H7 (cell line): ENCODE results near the gene CDC42BPG. TPM values are rescaled to one million over a fixed set of nuclear protein-coding genes. Genes with fewer than 3 reads are reported as not detected.
A peak's percentile ranks its signal among the peaks of the same experiment; 100 is the strongest.

Source experiments
- DNase-seq: peaks from one replicate; pipeline ENCODE4 v3.0.0; 2012
- H3K27me3 ChIP-seq: 2 replicates; pipeline ENCODE4 v1.6.0; 2011; ENCODE audit warnings: mild to moderate bottlenecking, low read length; ENCODE audit not compliant: control insufficient read depth, insufficient read depth
- H3K36me3 ChIP-seq: replicated peaks from 2 replicates; pipeline ENCODE4 v1.5.1; 2011; ENCODE audit warnings: low read length; ENCODE audit not compliant: control insufficient read depth, insufficient read depth
- H3K4me3 ChIP-seq: 2 replicates; pipeline ENCODE4 v1.5.1; 2011; ENCODE audit warnings: low read depth, mild to moderate bottlenecking, control low read depth, low read length, moderate library complexity; ENCODE audit not compliant: insufficient read depth
- total RNA-seq: library from RNA; depleted of rRNA; stranded (reverse); fragments of >200 nt; shearing (Covaris generic); gene quantifications from 2 replicates; pipeline ENCODE4 v1.2.3, GENCODE V29; 2014

Gene CDC42BPG
- total RNA-seq, 1 experiment from 2014 or later = 2.3 TPM

DNA sequence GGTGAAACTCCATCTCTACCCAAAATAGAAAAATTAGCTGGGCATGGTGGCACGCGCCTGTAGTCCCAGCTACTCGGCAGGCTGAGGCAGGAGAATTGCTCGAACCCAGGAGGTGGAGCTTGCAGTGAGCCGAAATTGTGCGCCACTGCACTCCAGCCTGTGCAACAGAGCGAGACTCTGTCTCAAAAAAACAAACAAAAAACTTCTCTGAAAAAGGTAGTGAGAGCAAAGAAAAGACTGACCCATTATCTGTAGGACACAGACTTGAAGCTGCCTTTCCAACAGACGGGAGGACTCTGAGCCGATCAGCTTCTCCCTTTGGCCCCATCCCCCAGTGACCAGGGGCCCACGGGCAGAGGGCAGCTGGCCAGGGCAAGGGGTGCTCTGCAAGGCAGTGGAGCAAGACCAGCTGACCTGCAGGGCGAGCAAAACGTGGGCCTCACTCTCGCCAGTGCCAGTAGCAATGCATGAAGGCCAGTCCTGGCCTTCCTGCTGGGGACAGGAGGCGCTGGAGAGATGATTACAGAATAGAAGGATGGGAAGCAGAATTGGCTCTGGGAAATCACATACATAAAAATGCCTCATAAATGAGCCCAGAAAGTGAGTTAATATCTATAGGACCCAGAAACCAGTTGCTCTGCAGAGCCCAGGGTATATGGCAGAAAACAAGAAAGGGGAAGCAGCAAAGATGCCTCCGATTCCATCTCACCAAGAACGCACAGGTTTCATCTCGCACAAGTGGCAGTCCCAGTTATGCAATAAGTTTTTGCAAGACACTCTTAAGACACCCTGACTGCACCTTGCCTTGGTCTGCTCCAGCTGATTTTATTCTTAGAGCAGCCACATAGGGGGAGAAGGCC, 31.1 kb upstream of the CDC42BPG start:
- no peak overlapping the region for H3K4me3 ChIP-seq
- no peaks in the 10 kb centered on the region; the same call in none of the 2 replicates for H3K36me3 ChIP-seq
- no peak for DNase-seq
- peaks cover 2% of the 10 kb centered on the region for H3K27me3 ChIP-seq

DNA sequence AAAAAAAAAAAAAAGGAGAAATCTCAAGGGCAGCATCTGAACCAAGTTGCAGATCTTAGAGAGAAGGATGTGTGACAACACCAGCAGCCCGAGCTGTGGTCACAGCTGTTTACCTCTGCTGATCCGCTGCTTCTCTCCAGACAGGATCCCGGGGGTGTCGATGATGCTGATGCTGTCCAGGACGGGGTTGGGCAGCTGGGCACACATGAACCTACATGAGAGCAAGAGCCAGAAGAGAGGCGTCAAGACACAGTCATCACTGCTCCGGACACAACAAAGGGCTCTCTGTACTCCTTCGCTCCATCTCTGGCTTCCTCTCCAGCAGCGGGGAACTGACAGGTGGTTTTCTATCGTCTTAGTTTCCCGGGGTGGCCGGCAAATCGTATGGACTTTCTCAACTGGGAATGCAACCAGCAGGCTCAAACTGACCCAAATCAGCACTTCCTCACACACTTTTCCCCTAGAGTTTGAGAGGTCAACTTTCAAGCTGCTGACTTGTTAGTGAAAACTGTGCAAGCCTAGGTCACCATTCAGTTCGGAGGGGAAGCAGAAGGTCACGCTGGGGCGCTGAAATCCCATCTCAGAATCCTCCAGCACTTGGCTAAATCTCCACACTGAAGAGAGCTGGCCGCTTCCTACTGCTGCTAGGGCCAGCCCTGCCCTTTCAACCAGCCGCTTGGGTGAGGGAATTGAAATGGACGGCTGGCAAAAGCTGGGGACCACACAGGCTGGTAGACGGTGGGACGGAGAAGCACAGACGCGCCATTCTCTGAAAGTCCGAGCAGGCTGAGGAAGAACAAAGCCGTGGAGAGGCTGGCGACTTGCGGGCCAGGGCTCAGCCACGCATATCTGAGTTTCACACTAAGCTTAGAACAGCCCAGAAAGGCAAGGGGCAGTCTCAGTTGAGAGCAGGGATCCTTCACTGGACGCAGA, 30.1 kb upstream of the CDC42BPG start:
- H3K4me3 ChIP-seq = no peak overlapping the region
- DNase-seq = no peak

DNA sequence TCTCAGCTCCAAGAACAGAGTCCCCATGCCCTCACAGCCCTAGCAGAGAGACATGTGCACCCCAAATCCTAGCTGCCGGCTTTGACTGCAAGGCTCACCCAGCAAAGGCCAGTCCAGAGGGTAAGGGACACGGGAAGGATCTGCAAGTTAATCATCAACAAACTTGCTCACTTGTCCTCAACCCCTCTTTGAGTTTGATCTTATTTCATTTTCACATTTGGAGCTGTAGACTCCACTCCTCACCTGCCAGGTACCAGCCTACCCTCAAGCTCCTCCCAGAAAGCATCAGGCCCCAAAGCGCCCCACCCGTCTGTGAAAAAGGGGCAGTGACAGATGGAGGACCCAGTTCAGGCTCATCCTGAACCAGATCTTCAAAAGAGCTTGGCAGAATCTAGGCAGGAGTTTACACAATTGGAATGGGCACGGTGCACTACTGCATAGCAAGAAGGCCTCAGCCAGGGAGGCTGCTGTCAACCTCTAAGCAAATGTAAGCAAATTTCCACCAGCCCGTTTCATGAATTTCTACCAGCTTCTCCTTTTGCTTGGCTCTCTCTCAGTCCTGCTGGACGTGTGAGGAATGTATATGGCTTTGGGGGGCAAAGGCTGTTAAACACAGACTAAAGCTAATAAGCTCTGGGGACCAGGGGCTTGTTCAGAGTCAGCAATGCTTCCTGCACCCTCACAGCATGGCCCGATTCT, 28.5 kb upstream of the CDC42BPG start:
- H3K27me3 ChIP-seq = peaks cover 1% of the 10 kb centered on the region
- H3K36me3 ChIP-seq = no peaks in the 10 kb centered on the region; the same call in none of the 2 replicates
- DNase-seq = no peak
- no peak overlapping the region for H3K4me3 ChIP-seq

More for the DNA sequence above, 30.1 kb upstream of the CDC42BPG start:
- H3K27me3 ChIP-seq = peaks cover 2% of the 10 kb centered on the region
- H3K36me3 ChIP-seq = no peaks in the 10 kb centered on the region; the same call in none of the 2 replicates

DNA sequence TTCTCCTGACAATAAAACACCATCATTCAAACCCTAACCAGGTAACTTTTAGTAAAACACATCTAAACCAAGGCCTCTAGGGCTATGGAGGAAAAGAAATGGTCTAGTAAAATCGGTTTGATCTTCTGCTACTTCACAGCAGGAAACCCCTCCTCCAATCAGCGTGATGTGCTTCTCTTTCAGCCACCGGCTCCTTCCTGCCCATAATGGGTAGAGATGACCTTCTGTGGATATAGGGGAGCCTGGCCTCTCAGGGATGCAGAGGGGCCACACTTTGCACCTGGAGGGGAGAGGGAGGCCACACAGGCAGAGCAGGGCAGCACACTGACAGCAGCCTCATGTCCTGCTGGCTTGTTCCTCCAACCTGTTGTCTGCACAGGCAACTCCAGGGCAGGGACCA, 27.0 kb upstream of the CDC42BPG start:
- Histone ChIP-seq H3K36me3 (no peaks in the 10 kb centered on the region; the same call in none of the 2 replicates), H3K27me3 (no peaks in the 10 kb centered on the region)

DNA sequence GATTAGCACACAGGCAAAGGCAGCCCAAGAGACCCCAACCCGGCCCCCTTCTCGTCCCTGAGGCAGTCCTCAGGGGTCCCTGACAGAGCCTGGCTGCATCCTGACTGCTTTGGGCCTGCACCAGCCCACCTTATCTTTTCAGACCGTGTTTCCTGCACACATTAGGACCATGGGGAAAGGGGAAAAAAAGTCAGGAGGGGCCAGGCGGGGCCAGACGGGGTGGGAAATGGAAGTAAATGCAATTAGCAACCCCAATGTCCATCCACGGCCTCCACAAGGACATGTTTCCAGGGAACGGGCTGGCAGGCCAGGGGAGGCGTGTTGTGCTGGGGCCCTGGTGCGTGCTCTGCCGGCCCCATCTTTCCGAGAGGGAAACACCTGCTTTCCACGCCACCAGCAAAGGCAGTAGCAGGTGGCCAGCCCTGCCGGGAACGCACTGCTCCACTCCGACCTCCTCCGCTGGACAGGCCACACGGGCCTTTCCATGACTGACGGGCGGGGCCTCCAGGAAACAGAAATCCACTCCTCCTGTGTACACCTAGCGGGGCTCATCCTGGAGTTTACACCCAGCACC, 26.5 kb upstream of the CDC42BPG start:
- Histone ChIP-seq H3K36me3 (no peaks in the 10 kb centered on the region; the same call in none of the 2 replicates), H3K4me3 (no peak overlapping the region), H3K27me3 (no peaks in the 10 kb centered on the region)
- DNase-seq = no peak

More for the DNA sequence above, 27.0 kb upstream of the CDC42BPG start:
- H3K4me3 ChIP-seq = no peak overlapping the region
- DNase-seq = no peak

DNA sequence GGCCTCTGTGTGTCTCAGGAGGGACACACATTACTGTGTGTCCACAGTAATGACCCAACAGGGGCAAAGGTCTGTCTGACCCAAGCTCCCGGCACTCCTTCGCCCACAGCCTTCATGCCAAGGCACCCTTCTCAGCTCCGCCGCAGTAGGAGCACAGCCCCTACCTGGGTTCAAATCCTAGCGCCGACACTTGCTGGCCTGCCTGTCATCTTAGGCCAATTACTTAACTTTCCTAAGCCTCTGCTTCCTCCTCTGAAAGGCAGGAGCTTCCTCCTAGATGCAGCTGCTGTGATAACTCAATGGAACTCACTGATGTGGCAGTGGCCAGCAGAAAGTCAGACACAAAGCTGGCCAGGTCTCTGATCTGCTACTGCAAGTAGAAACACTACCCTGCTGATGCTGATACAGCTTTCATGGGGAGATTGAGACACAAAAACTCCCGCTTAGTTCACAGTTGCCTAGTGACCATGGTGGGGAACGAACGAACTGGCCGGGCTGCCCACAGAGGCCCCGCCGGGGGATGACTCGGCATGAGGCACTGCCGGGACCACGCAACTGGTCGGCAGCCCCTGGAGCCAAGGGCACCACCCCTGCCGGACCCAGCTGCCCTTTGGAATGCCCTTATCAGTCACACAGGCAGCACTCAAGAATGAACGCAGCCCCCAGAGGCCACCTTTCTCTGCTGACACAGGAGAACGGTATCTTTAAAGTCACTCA, 25.9 kb upstream of the CDC42BPG start:
- no peaks in the 10 kb centered on the region for H3K27me3 ChIP-seq
- no peaks in the 10 kb centered on the region; the same call in none of the 2 replicates for H3K36me3 ChIP-seq
- DNase-seq = peak; percentile 63
- H3K4me3 ChIP-seq = no peak overlapping the region

DNA sequence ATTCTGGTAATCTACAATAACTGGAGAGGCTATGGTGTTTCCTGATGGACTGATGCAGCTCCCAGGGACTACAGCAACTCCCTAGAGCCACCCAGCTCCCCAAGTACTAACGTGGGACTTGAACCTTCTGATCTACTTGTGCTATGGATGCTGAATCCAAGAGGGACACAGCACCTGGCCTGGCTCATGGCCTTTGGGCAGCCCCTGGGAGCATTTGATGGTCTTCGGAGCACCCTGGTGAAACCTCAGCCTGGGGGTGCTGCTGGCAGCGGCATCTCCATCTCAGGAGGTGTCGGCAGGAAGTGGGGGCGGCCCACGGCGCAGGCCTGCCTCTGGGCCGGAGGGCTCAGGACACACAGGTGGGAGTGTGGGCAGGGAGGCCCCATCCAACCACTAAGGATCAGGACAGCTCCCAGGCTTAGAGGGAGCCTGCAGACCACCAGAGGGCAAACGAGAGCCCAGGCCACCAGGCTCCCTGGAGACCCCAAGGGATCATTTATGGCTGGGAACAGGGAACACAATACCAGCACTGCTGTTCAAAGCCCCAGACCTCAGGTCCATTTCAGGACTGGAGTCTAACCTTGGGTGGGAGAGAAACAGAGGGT, 25.2 kb upstream of the CDC42BPG start:
- Histone ChIP-seq H3K4me3 (no peak overlapping the region), H3K36me3 (no peaks in the 10 kb centered on the region; the same call in none of the 2 replicates), H3K27me3 (no peaks in the 10 kb centered on the region)
- peak; percentile 87 for DNase-seq

DNA sequence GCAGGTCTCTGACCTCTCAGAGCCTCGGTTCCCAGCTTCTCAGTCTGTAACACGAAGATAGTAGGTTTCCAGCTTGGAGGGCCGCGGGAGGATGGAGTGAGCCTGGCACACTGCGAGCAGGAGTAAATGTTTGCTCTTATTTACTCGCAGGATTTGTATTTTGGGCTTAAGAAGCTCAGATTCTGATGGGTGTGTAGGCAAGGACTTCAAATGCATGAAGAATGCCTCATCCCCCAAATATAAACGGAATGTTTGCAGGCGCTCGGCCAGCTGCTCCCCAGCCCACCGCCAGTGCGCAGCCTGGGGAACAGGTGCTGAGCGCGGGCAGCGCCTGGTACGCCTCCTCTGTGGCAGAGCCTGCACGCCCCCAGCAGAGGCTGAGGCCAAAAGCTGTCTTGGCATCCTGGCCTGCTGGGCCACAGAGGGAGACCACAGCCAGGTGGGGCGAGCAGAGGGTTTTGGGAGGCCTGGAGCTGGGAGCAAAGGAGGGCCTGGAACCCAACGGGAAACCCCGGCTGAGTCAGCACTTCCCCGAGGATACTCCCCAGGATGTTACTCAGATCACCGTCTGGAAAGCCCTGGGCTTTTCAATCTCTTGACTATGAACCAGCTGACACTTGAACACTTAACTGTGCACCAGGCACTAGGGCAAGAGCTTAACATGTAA, 24.6 kb upstream of the CDC42BPG start:
- H3K4me3 ChIP-seq = no peak overlapping the region
- H3K36me3 ChIP-seq = no peaks in the 10 kb centered on the region; the same call in none of the 2 replicates
- no peaks in the 10 kb centered on the region for H3K27me3 ChIP-seq
- peak; percentile 63 for DNase-seq

DNA sequence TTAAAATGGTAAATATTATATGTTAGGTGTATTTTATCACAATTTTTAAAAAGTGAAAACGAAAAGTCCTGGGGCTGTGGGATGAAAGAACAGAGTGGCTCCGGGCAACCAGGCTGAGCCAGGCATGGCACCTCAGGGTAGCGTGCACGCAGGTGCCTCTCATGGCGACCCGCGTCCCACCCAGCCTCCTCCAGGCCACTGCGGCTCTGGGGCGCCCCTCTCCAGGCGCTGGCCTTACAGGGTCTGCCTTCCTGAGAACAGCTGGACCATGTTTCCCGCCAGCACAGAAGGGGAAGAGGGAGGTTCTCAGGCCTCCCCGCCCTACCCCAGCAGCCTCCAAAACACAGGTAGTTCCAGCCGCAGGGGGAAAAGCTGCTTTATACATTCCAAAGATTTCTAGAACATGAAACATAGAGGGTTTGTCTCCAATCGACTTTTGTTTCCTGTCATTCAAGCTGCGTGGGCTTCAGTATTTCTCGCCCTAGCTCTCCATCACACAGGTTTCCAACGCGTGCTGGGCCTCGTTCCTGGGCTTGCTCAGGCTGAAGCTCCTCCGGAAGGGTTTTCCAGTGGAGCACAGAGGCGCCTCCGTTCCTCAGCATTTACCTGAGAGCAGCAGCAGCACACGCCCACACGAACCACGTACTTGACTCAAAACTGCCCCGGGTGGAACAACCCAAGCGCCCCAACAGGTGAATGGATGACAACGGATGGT, 23.5 kb upstream of the CDC42BPG start:
- H3K27me3 ChIP-seq = no peaks in the 10 kb centered on the region
- DNase-seq = peak; percentile 53
- no peak overlapping the region for H3K4me3 ChIP-seq
- H3K36me3 ChIP-seq = no peaks in the 10 kb centered on the region; the same call in none of the 2 replicates

DNA sequence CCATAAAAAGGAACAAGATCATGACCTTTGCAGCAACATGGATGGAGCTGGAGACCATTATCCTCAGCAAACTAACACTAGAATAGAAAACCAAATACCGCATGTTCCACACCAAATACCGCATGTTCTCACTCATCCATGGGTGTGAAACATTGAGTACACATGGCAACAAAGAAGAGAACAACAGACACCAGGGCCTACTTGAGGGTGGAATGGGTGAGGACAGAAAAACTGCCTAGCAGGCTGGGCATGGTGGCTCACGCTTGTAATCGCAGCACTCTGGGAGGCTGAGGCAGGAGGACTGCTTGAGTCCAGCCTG, 21.7 kb upstream of the CDC42BPG start:
- no peak overlapping the region for H3K4me3 ChIP-seq
- no peaks in the 10 kb centered on the region for H3K27me3 ChIP-seq
- no peaks in the 10 kb centered on the region for H3K36me3 ChIP-seq
- no peak for DNase-seq

DNA sequence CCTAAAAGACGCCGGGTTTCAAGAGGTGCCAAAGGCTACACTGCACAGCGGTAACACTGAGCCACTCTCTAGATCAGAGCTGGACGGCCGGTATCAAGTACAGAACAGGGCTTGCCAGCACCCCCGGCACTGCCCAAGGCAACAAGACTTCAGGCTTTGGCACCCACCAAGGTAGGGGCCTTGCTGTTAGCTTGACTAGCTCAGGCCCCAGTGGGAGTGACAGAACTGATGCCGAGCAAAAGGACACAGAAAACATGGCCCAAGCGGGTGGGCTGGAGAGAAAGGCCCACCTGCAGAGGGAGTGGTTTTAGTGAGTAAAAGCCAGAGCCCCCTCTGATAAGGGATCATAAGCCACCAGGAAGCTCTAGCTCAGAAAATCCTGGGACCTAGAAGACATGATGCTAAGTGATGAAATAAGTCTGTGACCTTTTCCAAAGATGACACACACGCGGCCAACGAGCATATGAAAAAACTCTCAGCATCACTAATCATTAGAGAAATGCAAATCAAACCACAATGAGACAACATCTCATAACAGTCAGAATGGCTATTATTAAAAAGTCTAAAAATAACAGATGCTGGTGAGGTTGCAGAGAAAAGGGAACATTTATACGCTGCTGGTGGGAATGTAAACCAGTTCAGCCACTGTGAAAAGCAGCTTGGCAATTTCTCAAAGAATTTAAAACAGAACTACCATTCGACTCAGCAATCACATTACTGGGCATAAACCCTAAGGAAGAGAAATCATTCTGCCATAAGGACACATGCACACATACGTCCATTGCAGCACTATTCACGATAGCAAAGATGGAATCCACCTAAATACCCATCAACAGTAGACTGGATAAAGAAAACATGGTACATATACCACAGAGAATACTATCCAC, 21.1 kb upstream of the CDC42BPG start:
- H3K36me3 ChIP-seq = no peaks in the 10 kb centered on the region
- H3K27me3 ChIP-seq = no peaks in the 10 kb centered on the region
- H3K4me3 ChIP-seq = no peak overlapping the region
- DNase-seq = peak; percentile 41
